GM21360 (cell line): ENCODE results near the gene INPP4A.

Experiments
- ATAC-seq: cut with Tn5 transposase; IDR thresholded peaks from one replicate; pipeline ENCODE4 v1.9.1; 2021; ENCODE audit warnings: mild to moderate bottlenecking, moderate library complexity; ENCODE audit not compliant: unreplicated experiment

INPP4A gene

DNA sequence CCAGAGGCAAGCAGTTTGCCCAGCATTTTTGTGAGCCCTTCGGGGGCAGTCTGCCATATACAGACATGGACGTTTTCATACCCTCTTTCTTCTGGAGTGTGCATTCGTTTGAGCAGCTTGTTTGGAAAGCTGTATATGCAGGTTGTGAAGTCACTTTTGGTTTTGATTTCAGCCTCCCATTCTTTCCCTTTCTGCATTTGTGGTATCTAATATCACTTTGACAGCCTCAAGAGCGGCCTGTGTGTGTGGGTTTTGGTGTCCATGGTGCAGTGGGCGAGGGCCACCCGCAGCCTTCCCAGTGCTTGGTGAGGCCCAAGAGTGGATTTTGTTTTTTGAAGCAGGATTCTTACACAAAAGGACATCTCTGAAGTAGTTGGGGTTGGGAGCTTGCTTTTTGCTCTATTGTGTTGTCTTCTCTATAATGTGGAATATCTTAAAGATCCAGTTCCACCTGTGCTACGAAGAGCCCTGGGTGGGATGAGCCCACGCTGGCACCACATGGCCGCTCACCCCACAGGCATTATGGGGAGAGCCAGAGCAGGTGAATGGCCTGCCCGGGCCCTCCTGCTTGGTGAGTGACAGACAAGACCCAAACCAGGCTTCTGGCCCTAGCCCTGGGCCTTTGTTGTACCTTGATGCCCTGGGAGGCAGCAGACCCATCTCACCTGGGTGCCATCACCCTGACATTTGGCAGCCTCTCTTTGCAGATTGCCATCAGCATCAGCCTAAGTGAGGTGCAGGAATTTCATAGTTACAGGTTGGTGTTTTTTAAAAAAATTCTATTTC, 29.5 kb downstream of the INPP4A start:
- ATAC-seq: no peak

DNA sequence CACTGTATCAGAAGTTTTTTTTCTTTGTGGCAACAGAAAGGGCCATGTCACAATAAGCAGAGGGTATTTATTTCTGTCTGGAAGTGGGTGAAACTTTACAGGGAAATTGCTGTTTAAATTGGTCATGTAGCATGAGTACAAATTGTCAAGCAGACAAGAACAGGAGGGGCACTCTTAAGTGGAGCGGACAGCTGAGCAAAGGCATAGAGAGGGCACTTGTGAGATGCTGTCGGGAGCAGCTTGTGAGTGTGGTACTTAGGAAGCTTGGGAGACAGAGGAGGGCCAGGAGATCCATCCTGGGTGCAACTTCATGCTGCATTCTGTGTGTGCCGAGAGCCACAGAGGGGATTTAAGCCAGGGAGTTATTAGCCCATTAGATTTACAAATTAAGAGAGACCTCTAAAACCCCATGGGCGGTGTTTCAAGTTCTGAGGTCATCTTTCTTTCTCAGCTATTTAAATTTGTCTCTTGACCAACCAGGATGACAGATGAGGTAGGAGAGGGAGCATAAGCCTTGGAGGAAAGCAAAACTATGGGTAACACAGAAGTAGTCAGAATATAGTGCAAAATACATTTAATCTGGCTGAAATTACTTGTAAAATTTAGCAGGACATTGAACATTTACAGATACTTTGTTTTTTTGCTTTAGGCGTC, 30.4 kb downstream of the INPP4A start:
- no peak for ATAC-seq

DNA sequence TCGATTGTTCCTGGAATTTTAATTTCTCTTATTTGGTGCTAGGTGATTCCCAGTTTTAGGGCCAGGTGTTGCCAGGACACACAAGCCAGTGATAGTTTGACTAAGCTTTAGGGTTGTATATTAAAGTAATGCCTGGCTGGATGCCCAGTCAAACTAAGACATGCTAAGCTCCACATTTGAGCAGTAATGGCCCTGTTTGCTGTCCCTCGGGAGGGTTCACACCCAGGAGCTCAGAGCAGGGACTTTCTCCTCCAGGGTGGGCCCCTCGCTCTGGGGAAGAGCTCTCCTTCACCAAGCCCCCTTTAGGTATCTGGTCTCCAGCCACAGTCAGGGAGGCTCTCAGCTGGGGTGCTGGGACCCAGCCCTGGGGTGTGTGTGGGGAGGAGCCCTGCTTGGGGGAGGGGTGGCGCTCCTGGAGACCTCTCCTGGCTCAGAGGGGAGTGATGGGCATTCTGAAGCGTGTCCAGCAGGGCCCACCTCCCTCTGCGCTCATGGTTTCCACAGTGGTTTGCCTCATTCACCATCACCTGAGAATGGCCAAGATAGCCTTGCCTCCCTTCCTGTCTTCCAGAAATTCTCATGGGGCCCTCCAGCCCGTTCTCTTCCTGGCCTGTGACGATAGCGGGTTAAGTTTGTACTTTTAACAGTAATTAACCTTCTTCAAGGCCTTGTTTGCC, 31.7 kb downstream of the INPP4A start:
- no peak for ATAC-seq

DNA sequence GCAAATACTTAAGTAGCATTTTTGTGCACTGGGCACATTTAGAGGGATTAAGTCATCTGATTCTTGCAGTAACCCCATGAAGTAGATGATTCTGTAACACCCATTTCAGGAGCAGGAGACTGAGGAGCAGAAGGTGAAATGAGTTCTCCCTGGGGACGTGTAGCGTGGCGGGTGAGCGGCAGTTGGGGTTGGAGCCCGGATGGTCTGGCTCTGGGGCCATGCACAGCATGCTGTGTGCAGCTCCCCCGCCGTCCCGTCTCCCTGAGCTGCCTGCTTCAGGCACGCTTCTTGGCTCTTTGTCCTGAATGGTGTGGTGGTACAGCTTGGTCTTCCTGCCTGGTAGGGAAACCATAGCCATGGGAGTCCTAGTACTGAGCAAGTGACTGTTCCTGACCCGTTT, 32.4 kb downstream of the INPP4A start:
- ATAC-seq: no peak

GRCh38 chr2:98477506-98477905, 32.8 kb downstream of the INPP4A start:
- no peak for ATAC-seq

DNA sequence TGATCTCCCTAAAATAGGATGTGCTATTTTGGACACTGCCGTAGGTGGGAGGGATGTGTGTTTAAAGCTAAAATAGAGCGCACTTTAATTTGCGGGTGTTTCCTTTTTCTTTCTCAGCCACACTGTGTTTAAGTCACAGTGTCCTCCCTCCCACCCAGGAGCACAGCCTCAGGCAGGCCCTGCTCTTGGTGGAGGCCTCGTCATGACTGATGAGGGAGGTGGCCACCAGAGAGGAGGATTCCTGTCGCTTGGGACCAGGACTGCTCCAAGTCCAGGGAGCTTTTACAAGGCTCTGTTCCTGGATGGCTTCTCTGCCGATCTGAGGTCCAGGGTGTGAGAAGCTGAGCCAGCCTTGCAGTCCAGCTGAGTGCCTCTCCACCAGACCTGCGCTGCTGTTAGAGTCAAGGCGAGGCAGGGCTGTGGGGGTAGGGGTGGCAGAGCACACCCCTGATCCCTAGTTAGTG, 33.5 kb downstream of the INPP4A start:
- no peak for ATAC-seq

- no peak for ATAC-seq
Measured at GRCh38 chr2:98478907-98479306, 34.2 kb downstream of the INPP4A start.

GRCh38 chr2:98479371-98479770, 34.7 kb downstream of the INPP4A start:
- ATAC-seq: no peak

- no peak for ATAC-seq
Measured at GRCh38 chr2:98479959-98480524, 35.4 kb downstream of the INPP4A start.

GRCh38 chr2:98480598-98480997, 35.9 kb downstream of the INPP4A start:
- no peak for ATAC-seq

GRCh38 chr2:98482362-98482761, 37.7 kb downstream of the INPP4A start:
- no peak for ATAC-seq

- ATAC-seq: peak; percentile 51
Measured at GRCh38 chr2:98483257-98483861, 38.7 kb downstream of the INPP4A start.

GRCh38 chr2:98484121-98484557, 39.5 kb downstream of the INPP4A start:
- ATAC-seq: no peak

DNA sequence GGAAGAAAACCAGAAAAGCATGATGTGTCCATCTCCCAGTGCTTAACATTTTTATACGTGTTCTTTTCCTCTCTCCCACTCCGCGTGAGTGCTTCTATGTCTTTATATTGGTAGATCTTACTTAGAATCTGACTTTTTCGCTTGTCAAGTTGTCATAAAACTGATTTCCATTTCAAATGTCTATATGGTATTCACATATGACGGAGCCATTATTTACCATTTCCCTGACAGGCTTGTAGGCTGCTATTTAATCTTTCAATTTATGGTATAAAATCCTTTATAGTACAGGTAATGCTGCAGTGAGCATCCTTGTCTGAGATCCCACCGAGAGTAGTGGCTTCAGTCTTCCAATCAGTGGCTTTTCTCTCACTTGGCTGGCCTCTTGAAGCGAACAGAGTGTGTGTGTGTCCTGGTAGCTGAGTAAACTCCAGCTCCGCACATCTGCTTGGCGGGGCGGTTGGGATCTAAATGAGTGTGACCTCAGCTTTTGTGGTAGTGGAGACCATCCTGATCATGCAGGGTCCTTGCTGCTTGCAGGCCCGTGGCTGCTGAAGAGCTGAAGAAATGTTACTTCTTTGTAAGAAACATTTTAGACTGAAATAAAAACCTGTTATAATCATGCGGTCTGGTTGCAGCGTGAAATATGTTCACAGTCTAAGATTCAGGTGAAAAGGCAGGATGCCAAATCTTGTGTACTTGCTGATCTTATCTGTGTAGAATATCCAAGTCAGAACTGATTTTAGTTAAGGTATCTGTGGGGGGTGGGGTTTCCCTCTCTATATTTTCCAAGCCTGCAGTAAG, 40.2 kb downstream of the INPP4A start:
- no peak for ATAC-seq

DNA sequence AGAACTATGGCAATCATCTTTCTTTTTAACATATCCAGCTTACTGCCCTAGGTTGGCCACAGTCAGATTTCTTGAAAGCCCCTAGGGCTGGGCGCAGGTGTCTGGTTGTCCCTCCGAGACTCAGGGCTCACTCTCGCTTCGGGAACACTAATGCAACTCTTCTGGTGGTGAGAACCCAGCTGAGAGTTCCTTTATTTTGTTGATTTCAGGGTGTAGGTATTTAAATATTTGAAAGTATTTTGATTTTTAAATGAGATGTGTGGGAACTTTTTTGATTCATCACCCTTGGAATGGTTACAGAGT, 40.7 kb downstream of the INPP4A start:
- ATAC-seq: no peak

GRCh38 chr2:98486374-98486981, 41.8 kb downstream of the INPP4A start:
- ATAC-seq: no peak

DNA sequence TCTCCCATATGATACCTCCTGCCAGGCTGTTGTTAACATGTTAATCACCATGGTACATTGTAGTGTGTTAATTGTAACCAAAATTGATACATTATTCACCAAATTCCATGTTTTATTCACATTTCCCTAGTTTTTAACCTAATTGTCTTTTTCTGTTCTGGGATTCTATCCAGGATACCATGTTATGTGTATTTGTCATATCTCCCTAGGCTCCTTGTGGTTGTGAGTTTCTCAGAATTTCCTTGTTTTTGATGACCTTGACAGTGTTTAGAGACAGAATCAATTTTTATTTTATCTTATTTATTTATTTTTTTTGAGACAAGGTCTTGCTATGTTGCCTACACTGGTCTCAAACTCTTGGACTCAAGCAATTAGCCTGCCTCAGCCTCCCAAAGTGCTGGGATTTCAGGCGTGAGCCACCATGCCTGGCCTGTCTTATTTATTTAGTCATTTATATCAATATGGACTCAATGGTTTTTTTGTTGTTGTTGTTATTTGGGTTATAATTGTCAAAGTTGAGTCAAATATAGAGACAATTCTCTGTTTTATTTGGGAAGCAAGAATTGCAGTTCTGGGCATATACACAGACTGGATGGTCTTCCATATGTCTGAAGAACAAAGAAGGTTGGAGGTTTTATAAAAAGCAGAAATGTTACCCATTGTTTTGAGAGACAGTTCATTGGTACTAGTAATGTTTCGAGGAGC, 42.6 kb downstream of the INPP4A start:
- no peak for ATAC-seq

DNA sequence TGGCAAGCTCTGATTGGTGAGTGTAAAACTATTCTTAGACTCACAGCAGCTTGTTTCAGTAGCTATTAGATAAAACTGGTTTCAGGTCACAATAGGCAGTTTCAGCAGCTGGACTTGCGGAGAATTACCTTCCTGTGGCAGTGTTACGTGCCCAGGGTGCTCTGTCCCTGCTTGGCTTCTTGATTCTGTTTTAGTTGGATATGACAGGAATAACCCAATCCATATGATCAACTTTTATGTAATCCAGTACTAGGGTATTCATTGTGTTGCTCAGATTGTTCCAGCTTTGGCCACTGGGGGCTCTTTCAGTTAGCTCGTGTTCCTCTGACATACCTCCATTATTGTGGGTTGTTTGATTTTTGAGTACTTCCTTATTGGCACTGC, 43.1 kb downstream of the INPP4A start:
- ATAC-seq: peak; percentile 47

DNA sequence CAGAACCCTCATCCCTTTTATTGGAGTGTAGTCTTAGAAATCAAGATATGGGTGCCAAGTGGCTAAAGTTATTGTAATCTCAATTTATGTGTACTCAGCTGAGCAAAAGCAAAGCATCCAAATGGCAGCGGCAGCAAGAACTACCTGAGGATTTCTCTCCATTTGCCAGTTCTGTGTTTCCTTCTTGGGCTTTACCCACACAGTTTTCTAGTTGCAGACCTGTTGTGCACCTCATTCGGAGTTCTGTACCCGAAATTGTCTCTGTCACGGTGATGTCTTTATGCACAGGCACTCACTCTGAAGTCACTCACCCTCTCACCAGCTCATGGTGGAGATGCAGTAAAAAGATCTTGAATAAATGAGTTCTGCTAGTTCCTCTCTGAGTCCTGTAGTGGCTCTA, 43.6 kb downstream of the INPP4A start:
- no peak for ATAC-seq
